A549 (cell line): ENCODE data around the gene VPS51. TPM values are rescaled to one million over a fixed set of nuclear protein-coding genes. Genes with fewer than 3 reads are reported as not detected.
"Not testable (repeated sequence)": the region's sequence is repeated elsewhere in the genome, so short reads cannot be mapped to it uniquely, and the experiment has no call there.

Source experiments
- ATAC-seq, 2 experiments: fragments of 200-7000 bp in 1 of 2; fragments of >200 bp in 1 of 2; cut with Nextera tagmentation in 1 of 2; cut with Tn5 transposase in 1 of 2; 3 replicates each; pipeline versions ENCODE4 v1.8.0 to v1.9.1; 2018 to 2020; ENCODE audit warnings: mild to moderate bottlenecking in 1 of 2, moderate library complexity in 1 of 2
- CTCF ChIA-PET: fragments of 300-600 bp; sonication (Branson Sonifier 250); formaldehyde crosslinking; extraction: SDS; loops from one replicate; lab custom pipeline; 2021; ENCODE audit warnings: antibody characterized with exemption, inconsistent platforms; lab: Yijun Ruan, JAX
- POLR2A ChIA-PET: fragments of 350-600 bp; formaldehyde crosslinking; extraction: SDS; loops from one replicate; lab custom pipeline; 2021; ENCODE audit warnings: antibody characterized with exemption, inconsistent platforms; lab: Yijun Ruan, JAX
- DNase-seq, 2 experiments: peaks; one replicate each; pipeline versions ENCODE4 v3.0.0 to v3.0.0-alpha.2; 2011 to 2016; ENCODE audit warnings: low read depth in 1 of 2, low spot score in 1 of 2
- FAIRE-seq: peaks from 2 replicates; lab custom pipeline; 2011; peaks lifted over from hg19 to GRCh38; lab: Jason Lieb, UNC
- H3K27ac ChIP-seq, 2 experiments: fragments of >200 bp; sonication (Bioruptor Twin); formaldehyde crosslinking; 3 replicates each; pipeline ENCODE4 v1.5.1; 2016 to 2017
- H3K4me1 ChIP-seq: fragments of >200 bp; sonication (Bioruptor Twin); formaldehyde crosslinking; 3 replicates; pipeline ENCODE4 v1.6.1; 2016
- H3K4me2 ChIP-seq: fragments of >200 bp; sonication (Bioruptor Twin); formaldehyde crosslinking; 3 replicates; pipeline ENCODE4 v1.6.1; 2016
- H3K4me3 ChIP-seq: fragments of >200 bp; sonication (Bioruptor Twin); formaldehyde crosslinking; 3 replicates; pipeline ENCODE4 v1.5.1; 2016
- H3K9me3 ChIP-seq: fragments of >200 bp; sonication (Bioruptor Twin); formaldehyde crosslinking; 3 replicates; pipeline ENCODE4 v1.6.1; 2016
- GATA3 ChIP-seq: IDR thresholded peaks from 2 replicates; pipeline ENCODE4 v1.6.1; 2012; ENCODE audit warnings: borderline replicate concordance
- HES2 ChIP-seq: fragments of >200 bp; sonication (Bioruptor Twin); formaldehyde crosslinking; IDR thresholded peaks from 2 replicates; pipeline ENCODE4 v1.6.1; 2016
- HOXA7 ChIP-seq: fragments of 250-450 bp; sonication (Bioruptor Pico); IDR thresholded peaks from 2 replicates; pipeline ENCODE4 v1.5.0; 2020; ENCODE audit warnings: mild to moderate bottlenecking, moderate library complexity
- JUNB ChIP-seq: fragments of >200 bp; sonication (Bioruptor Twin); formaldehyde crosslinking; IDR thresholded peaks from 2 replicates; pipeline ENCODE4 v1.6.1; 2016
- KDM5A ChIP-seq: fragments of 200-600 bp; sonication (generic); IDR thresholded peaks from 2 replicates; pipeline ENCODE4 v1.6.1; 2016; ENCODE audit warnings: antibody characterized with exemption, mild to moderate bottlenecking
- MAFK ChIP-seq: fragments of 450-650 bp; IDR thresholded peaks from 2 replicates; pipeline ENCODE4 v1.6.1; 2014; ENCODE audit not compliant: partially characterized antibody
- MYC ChIP-seq: IDR thresholded peaks from 2 replicates; pipeline ENCODE4 v1.6.1; 2012; ENCODE audit warnings: mild to moderate bottlenecking, inconsistent platforms, low read length, improper control_type of control experiment, borderline replicate concordance
- NR3C1 ChIP-seq: fragments of >200 bp; sonication (Bioruptor Twin); formaldehyde crosslinking; IDR thresholded peaks from 3 replicates; pipeline ENCODE4 v1.6.1; 2017
- PHF8 ChIP-seq: fragments of 200-600 bp; sonication (generic); IDR thresholded peaks from 2 replicates; pipeline ENCODE4 v1.6.1; 2016; ENCODE audit warnings: low read depth, mild to moderate bottlenecking, antibody characterized with exemption, moderate library complexity, borderline replicate concordance
- RFX5 ChIP-seq: fragments of 450-650 bp; IDR thresholded peaks from 2 replicates; pipeline ENCODE4 v1.7.1; 2014; ENCODE audit warnings: antibody characterized with exemption, mild to moderate bottlenecking, moderate library complexity
- SREBF2 ChIP-seq: fragments of 450-650 bp; IDR thresholded peaks from 2 replicates; pipeline ENCODE4 v1.6.1; 2014; ENCODE audit warnings: mild to moderate bottlenecking, moderate library complexity
- TFCP2L1 ChIP-seq: fragments of 250-450 bp; sonication (Bioruptor Pico); IDR thresholded peaks from 2 replicates; pipeline ENCODE4 v1.5.0; 2021; ENCODE audit warnings: mild to moderate bottlenecking
- ZSCAN20 ChIP-seq: fragments of 250-450 bp; sonication (Bioruptor Pico); IDR thresholded peaks from 2 replicates; pipeline ENCODE4 v1.8.0; 2022; ENCODE audit warnings: mild to moderate bottlenecking, moderate library complexity
- WGBS: methylation state at CpG from one replicate; pipeline ENCODE4 v1.1.6; 2017; ENCODE audit errors: missing lambda C conversion rate; 5-methylcytosine and 5-hydroxymethylcytosine counted together
- polyA plus RNA-seq, 4 experiments: library from polyadenylated mRNA; depleted of rRNA in 3 of 4; stranded (reverse); fragments of >200 nt; fragmentation: RNase III in 1 of 4; extraction: RNeasy Plus Mini Kit Qiagen cat#74134 plus additional on column Dnase treatment in 1 of 4; gene quantifications; 2 replicates in 3 of 4; 3 replicates in 1 of 4; pipeline ENCODE4 v1.2.3, GENCODE V29; 2011 to 2017

Gene VPS51
- polyA plus RNA-seq, 2 of the 4 experiments (the other 2 are of a cell fraction): 37.2 to 51.0 TPM

- H3K4me3 ChIP-seq: no peak overlapping the region
- no peaks in the 10 kb centered on the region for H3K9me3 ChIP-seq
- WGBS: 76% methylated on average over 18 of the region's 18 CpGs
- no peak overlapping the region for H3K27ac ChIP-seq
- POLR2A ChIA-PET: interaction anchor here (0.6 to 2.0 kb wide), 9 partner anchors 8 to 341 kb away, joined by 3 to 16 read pairs (median 4); partner anchors contain the start of genes CAPN1, DPF2, SNX15 and SYVN1
- DNase-seq (no peak), FAIRE-seq (no peak), ATAC-seq (no peak)
- peaks cover 31% of the 10 kb centered on the region; the same call in 2 of the 3 replicates for H3K4me1 ChIP-seq
- TF ChIP-seq HOXA7 (CRISPR knock-in tag) (0 out of 2 replicates have a peak, but pooled peaks have one; percentile 13), MYC (no peak), RFX5 (no peak)
- CTCF ChIA-PET: interaction anchor here (0.8 to 6.3 kb wide), 25 partner anchors 8 to 376 kb away, joined by 3 to 75 read pairs (median 5); partner anchors contain the start of genes ARL2, BATF2, CAPN1 and SYVN1
- H3K4me2 ChIP-seq: no peak overlapping the region
Observed at GRCh38 chr11:65118097-65118837, 22.3 kb downstream of the VPS51 start.

GRCh38 chr11:65118891-65119669, 23.1 kb downstream of the VPS51 start:
- H3K4me3 ChIP-seq, H3K27ac ChIP-seq, DNase-seq, FAIRE-seq, H3K9me3 ChIP-seq, H3K4me2 ChIP-seq, ATAC-seq: not testable (repeated sequence)
- 93% methylated on average over 18 of the region's 18 CpGs for WGBS
- peaks cover 29% of the 10 kb centered on the region; the same call in 2 of the 3 replicates for H3K4me1 ChIP-seq
- POLR2A ChIA-PET: interaction anchor here (2.0 kb wide), 1 partner anchor 62 kb away, joined by 16 read pairs; the partner anchor contains the start of gene CAPN1
- CTCF ChIA-PET: interaction anchor here (0.8 to 6.3 kb wide), 22 partner anchors 9 to 377 kb away, joined by 3 to 75 read pairs (median 5); partner anchors contain the start of genes ARL2, CAPN1, SYVN1 and TM7SF2

GRCh38 chr11:65119670-65119995, 23.6 kb downstream of the VPS51 start:
- POLR2A ChIA-PET: no interaction called here
- no peak for TF ChIP-seq HES2
- TF ChIP-seq KDM5A: no peak
- no peak for TF ChIP-seq SREBF2
- TF ChIP-seq, all 56 proteins: peak for 0
- CTCF ChIA-PET: interaction anchor here (1.1 to 6.3 kb wide), 6 partner anchors 10 to 106 kb away, joined by 3 to 75 read pairs (median 16); partner anchors contain the start of genes ARL2, CAPN1 and TM7SF2

GRCh38 chr11:65120831-65121230, 24.8 kb downstream of the VPS51 start:
- FAIRE-seq (no peak), DNase-seq (no peak), ATAC-seq (no peak)
- CTCF ChIA-PET: interaction anchor here (1.1 to 6.3 kb wide), 5 partner anchors 8 to 84 kb away, joined by 3 to 75 read pairs (median 19); partner anchors contain the start of genes CAPN1 and TM7SF2
- WGBS: 51% methylated on average over 3 of the region's 3 CpGs
- Histone ChIP-seq H3K9me3 (no peaks in the 10 kb centered on the region), H3K4me1 (peaks cover 28% of the 10 kb centered on the region; the same call in 2 of the 3 replicates), H3K4me2 (peak overlapping the region; percentile 92), H3K4me3 (peak overlapping the region; percentile 71), H3K27ac (peak overlapping the region; percentile 88 to 94; a peak in 5 of 6 replicates)
- no peak for TF ChIP-seq MAFK
- POLR2A ChIA-PET: interaction anchor here (2.2 to 2.5 kb wide), 3 partner anchors 9 to 14 kb away, joined by 14 to 37 read pairs (median 24); partner anchors contain the start of genes SYVN1 and TM7SF2

More at GRCh38 chr11:65119670-65119995, 23.6 kb downstream of the VPS51 start:
- ATAC-seq (no peak), DNase-seq (no peak), FAIRE-seq (no peak)
- H3K4me3 ChIP-seq: no peak overlapping the region
- H3K27ac ChIP-seq: no peak overlapping the region
- H3K4me2 ChIP-seq: no peak overlapping the region; the same call in 2 of the 3 replicates
- no peaks in the 10 kb centered on the region for H3K9me3 ChIP-seq
- H3K4me1 ChIP-seq: peaks cover 29% of the 10 kb centered on the region; the same call in 2 of the 3 replicates

GRCh38 chr11:65121447-65121864, 25.4 kb downstream of the VPS51 start:
- H3K27ac ChIP-seq: peak overlapping the region; percentile 88 to 94
- peak overlapping the region; percentile 92 for H3K4me2 ChIP-seq
- TF ChIP-seq GATA3: no peak
- no peak for TF ChIP-seq TFCP2L1
- TF ChIP-seq NR3C1: no peak
- no peak for TF ChIP-seq JUNB
- TF ChIP-seq HES2: no peak
- no peak for TF ChIP-seq PHF8
- no peak for TF ChIP-seq ZSCAN20 (CRISPR knock-in tag)
- ChIA-PET POLR2A (interaction anchor here (1.0 to 2.5 kb wide), 8 partner anchors 10 to 542 kb away, joined by 3 to 37 read pairs (median 10); partner anchors contain the start of genes CAPN1, SYVN1 and TM7SF2), CTCF (interaction anchor here (1.3 to 6.3 kb wide), 5 partner anchors 8 to 59 kb away, joined by 3 to 75 read pairs (median 19); partner anchors contain the start of genes CAPN1 and TM7SF2)
- H3K4me1 ChIP-seq: peaks cover 22% of the 10 kb centered on the region; the same call in 2 of the 3 replicates
- no peaks in the 10 kb centered on the region for H3K9me3 ChIP-seq
- H3K4me3 ChIP-seq: peak overlapping the region; percentile 71
- 3% methylated on average over 15 of the region's 22 CpGs for WGBS
- DNase-seq (peak in 1 of 2 experiments; percentile 24), FAIRE-seq (no peak), ATAC-seq (no peak)
